ENCODE data around the gene DBR1. TPM values are rescaled to one million over a fixed set of nuclear protein-coding genes. Genes with fewer than 3 reads are reported as not detected.
"Not testable (repeated sequence)": the region's sequence is repeated elsewhere in the genome, so short reads cannot be mapped to it uniquely, and the experiment has no call there.

DBR1 gene
- total RNA-seq, 2 experiments from 2014 or later = 23.1 to 24.6 TPM

GRCh38 chr3:138148503-138148902, 26.2 kb downstream of the DBR1 start:
- POLR2A ChIA-PET = no interaction called here
- H3K4me1 Mint-ChIP-seq (ENCODE audit: low read depth) = no peaks in the 10 kb centered on the region
- peaks cover 5% of the 10 kb centered on the region for H3K27me3 Mint-ChIP-seq
- DNase-seq = no peak
- no peaks in the 10 kb centered on the region for H3K4me1 ChIP-seq (ENCODE audit: insufficient read depth, low read length)
- intact Hi-C loops (cut with DNase I, micrococcal nuclease) = no loop called here
- ATAC-seq (ENCODE audit: poor library complexity) = no peak
- CTCF ChIA-PET = no interaction called here
- H3K27me3 ChIP-seq (ENCODE audit: control insufficient read depth in 1 of 2, insufficient read depth in 2 of 2, low read length in 2 of 2) = no peaks in the 10 kb centered on the region
- no peak for TF ChIP-seq CTCF (IDR thresholded peaks at IDR 0.05)
- no peak overlapping the region for H3K4me3 Mint-ChIP-seq
- H3K9me3 Mint-ChIP-seq = peaks cover 3% of the 10 kb centered on the region
- H3K27ac ChIP-seq (ENCODE audit: low read depth in 1 of 2, low read length in 2 of 2) = no peak overlapping the region
- peaks cover 0 to 1% of the 10 kb centered on the region in 2 experiments for H3K9me3 ChIP-seq (ENCODE audit: control insufficient read depth in 1 of 2, insufficient read depth in 1 of 2, low read length in 2 of 2)
- no peaks in the 10 kb centered on the region for H3K36me3 ChIP-seq (ENCODE audit: insufficient read depth, low read length)
- H3K27ac Mint-ChIP-seq = no peak overlapping the region
- no peak overlapping the region for H3K4me3 ChIP-seq (ENCODE audit: low read length)
- H3K36me3 Mint-ChIP-seq (ENCODE audit: low read depth) = no peaks in the 10 kb centered on the region

- H3K9me3 Mint-ChIP-seq; H3K4me3 ChIP-seq (ENCODE audit: low read length); ATAC-seq (ENCODE audit: poor library complexity); H3K36me3 Mint-ChIP-seq (ENCODE audit: low read depth); intact Hi-C loops (cut with DNase I, micrococcal nuclease); H3K9me3 ChIP-seq (ENCODE audit: control insufficient read depth in 1 of 2, insufficient read depth in 1 of 2, low read length in 2 of 2); DNase-seq; H3K4me3 Mint-ChIP-seq; POLR2A ChIA-PET; H3K27me3 ChIP-seq (ENCODE audit: control insufficient read depth in 1 of 2, insufficient read depth in 2 of 2, low read length in 2 of 2); CTCF ChIA-PET; H3K27ac ChIP-seq (ENCODE audit: low read depth in 1 of 2, low read length in 2 of 2); H3K36me3 ChIP-seq (ENCODE audit: insufficient read depth, low read length); H3K4me1 Mint-ChIP-seq (ENCODE audit: low read depth); H3K4me1 ChIP-seq (ENCODE audit: insufficient read depth, low read length); H3K27ac Mint-ChIP-seq: not testable (repeated sequence)
- H3K27me3 Mint-ChIP-seq = peaks cover 35% of the 10 kb centered on the region
Observed at GRCh38 chr3:138142181-138142580, 32.5 kb downstream of the DBR1 start.

- CTCF ChIA-PET = no interaction called here
- H3K4me3 Mint-ChIP-seq = no peak overlapping the region
- no peak for TF ChIP-seq CTCF (IDR thresholded peaks at IDR 0.05)
- intact Hi-C loops (cut with DNase I, micrococcal nuclease) = no loop called here
- Histone ChIP-seq H3K4me1 (ENCODE audit: insufficient read depth, low read length) (no peaks in the 10 kb centered on the region), H3K27ac (ENCODE audit: low read depth in 1 of 2, low read length in 2 of 2) (no peak overlapping the region), H3K27me3 (ENCODE audit: control insufficient read depth in 1 of 2, insufficient read depth in 2 of 2, low read length in 2 of 2) (no peaks in the 10 kb centered on the region), H3K4me3 (ENCODE audit: low read length) (no peak overlapping the region), H3K9me3 (ENCODE audit: control insufficient read depth in 1 of 2, insufficient read depth in 1 of 2, low read length in 2 of 2) (no peaks in the 10 kb centered on the region), H3K36me3 (ENCODE audit: insufficient read depth, low read length) (no peaks in the 10 kb centered on the region)
- no peaks in the 10 kb centered on the region for H3K4me1 Mint-ChIP-seq (ENCODE audit: low read depth)
- H3K36me3 Mint-ChIP-seq (ENCODE audit: low read depth) = no peaks in the 10 kb centered on the region
- no peak for ATAC-seq (ENCODE audit: poor library complexity)
- no peaks in the 10 kb centered on the region for H3K9me3 Mint-ChIP-seq
- H3K27ac Mint-ChIP-seq = no peak overlapping the region
- peaks cover 36% of the 10 kb centered on the region for H3K27me3 Mint-ChIP-seq
- POLR2A ChIA-PET = no interaction called here
- no peak for DNase-seq
Observed at GRCh38 chr3:138140940-138141339, 33.8 kb downstream of the DBR1 start.

- Mint-ChIP-seq H3K4me3 (no peak overlapping the region), H3K27ac (no peak overlapping the region), H3K9me3 (no peaks in the 10 kb centered on the region), H3K36me3 (ENCODE audit: low read depth) (no peaks in the 10 kb centered on the region), H3K4me1 (ENCODE audit: low read depth) (no peaks in the 10 kb centered on the region), H3K27me3 (peaks cover 41% of the 10 kb centered on the region)
- POLR2A ChIA-PET = no interaction called here
- Histone ChIP-seq H3K36me3 (ENCODE audit: insufficient read depth, low read length) (no peaks in the 10 kb centered on the region), H3K27me3 (ENCODE audit: control insufficient read depth in 1 of 2, insufficient read depth in 2 of 2, low read length in 2 of 2) (no peaks in the 10 kb centered on the region), H3K4me3 (ENCODE audit: low read length) (no peak overlapping the region), H3K27ac (ENCODE audit: low read depth in 1 of 2, low read length in 2 of 2) (no peak overlapping the region), H3K9me3 (ENCODE audit: control insufficient read depth in 1 of 2, insufficient read depth in 1 of 2, low read length in 2 of 2) (no peaks in the 10 kb centered on the region), H3K4me1 (ENCODE audit: insufficient read depth, low read length) (no peaks in the 10 kb centered on the region)
- no peak for DNase-seq
- CTCF ChIA-PET = no interaction called here
- ATAC-seq (ENCODE audit: poor library complexity) = no peak
- no peak for TF ChIP-seq CTCF (IDR thresholded peaks at IDR 0.05)
- intact Hi-C loops (cut with DNase I, micrococcal nuclease) = no loop called here
Observed at GRCh38 chr3:138139691-138140090, 35.0 kb downstream of the DBR1 start.
